Body of pancreas (tissue), 4 donors: ENCODE results near the gene LCN12.

Experiments used
- POLR2A ChIP-seq, 3 donors: fragments of 450-650 bp; IDR thresholded peaks; one replicate each; pipeline ENCODE4 v1.6.1; 2016; ENCODE audit warnings: antibody characterized with exemption in 3 of 3, mild to moderate bottlenecking in 2 of 3
- TF ChIP-seq, protein P1 (sequence below), 7 experiments: fragments of 450-650 bp in 4 of 7; fragments of 200-600 bp in 3 of 7; sonication (generic) in 3 of 7; IDR thresholded peaks; one replicate each; pipeline ENCODE4 v1.5.1; 2016 to 2019; ENCODE audit warnings: antibody characterized with exemption in 7 of 7

GRCh38 chr9:136921307-136921706, 30.8 kb upstream of the LCN12 start:
- no peak for TF ChIP-seq POLR2A (IDR thresholded peaks at IDR 0.05)
- TF ChIP-seq, protein P1, sequence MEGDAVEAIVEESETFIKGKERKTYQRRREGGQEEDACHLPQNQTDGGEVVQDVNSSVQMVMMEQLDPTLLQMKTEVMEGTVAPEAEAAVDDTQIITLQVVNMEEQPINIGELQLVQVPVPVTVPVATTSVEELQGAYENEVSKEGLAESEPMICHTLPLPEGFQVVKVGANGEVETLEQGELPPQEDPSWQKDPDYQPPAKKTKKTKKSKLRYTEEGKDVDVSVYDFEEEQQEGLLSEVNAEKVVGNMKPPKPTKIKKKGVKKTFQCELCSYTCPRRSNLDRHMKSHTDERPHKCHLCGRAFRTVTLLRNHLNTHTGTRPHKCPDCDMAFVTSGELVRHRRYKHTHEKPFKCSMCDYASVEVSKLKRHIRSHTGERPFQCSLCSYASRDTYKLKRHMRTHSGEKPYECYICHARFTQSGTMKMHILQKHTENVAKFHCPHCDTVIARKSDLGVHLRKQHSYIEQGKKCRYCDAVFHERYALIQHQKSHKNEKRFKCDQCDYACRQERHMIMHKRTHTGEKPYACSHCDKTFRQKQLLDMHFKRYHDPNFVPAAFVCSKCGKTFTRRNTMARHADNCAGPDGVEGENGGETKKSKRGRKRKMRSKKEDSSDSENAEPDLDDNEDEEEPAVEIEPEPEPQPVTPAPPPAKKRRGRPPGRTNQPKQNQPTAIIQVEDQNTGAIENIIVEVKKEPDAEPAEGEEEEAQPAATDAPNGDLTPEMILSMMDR (IDR thresholded peaks at IDR 0.05): no peak
